ENCODE data around the gene TBX6.

- TF ChIP-seq TARDBP (IDR thresholded peaks at IDR 0.05) (no peak), L3MBTL2 (conservative IDR thresholded peaks at IDR 0.05) (no peak), SP1 (IDR thresholded peaks at IDR 0.05) (no peak), ARNT (IDR thresholded peaks at IDR 0.05) (no peak), FOXA1 (IDR thresholded peaks at IDR 0.05) (no peak), HDGF (IDR thresholded peaks at IDR 0.05; ENCODE audit: borderline replicate concordance) (no peak), FOXK2 (IDR thresholded peaks at IDR 0.05) (no peak)
These were observed 3.4 kb downstream of the TBX6 start for GRCh38 chr16:30088237-30088831.
